ENCODE data around the gene BAD.

DNA sequence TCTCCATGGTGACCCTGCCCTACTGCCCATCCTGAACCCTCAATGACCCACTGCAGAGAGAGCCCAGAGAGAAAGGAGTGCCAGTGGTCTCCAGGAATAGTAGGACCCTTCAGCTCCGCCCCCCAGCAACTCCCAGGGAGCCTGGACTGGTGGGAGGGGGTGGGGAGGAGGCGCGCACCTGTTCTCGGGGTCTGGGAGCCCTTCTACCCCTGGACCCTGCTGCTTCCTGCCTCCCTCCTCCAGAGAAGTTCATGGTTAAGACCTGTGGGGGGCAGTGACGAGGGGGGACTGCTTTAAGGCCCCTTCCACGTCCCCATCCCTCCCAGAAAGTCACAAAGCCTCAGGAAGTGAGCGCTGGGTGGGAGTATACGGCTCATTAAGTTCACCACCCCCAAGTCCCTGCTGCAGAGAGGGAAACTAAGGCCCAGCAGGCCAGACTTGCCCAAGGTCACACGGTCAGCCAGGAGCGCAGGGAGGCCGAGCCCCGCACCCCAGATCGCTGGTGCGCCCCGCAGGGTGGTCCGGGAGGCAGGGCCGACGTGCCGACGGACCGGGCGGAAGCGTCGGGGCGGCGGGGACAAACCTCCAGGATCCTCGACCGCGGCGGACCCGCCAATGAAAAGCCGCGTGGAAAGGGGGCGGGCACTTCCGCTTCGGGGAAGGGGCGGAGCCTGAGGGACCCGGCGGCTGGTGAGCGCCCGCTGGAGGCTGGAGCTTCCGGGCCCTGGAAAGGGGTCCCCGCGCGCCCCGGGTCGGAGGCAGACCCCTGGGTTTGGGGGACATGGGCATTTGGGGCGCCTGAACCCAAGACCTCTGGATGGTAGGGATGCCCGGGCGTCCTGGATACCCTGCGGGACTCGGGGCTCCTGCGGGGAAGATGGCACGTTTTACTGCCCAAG lies 58.6 kb downstream of the BAD start, which contains the start of the genes NUDT22 and TRPT1:
- TF ChIP-seq, protein P1, sequence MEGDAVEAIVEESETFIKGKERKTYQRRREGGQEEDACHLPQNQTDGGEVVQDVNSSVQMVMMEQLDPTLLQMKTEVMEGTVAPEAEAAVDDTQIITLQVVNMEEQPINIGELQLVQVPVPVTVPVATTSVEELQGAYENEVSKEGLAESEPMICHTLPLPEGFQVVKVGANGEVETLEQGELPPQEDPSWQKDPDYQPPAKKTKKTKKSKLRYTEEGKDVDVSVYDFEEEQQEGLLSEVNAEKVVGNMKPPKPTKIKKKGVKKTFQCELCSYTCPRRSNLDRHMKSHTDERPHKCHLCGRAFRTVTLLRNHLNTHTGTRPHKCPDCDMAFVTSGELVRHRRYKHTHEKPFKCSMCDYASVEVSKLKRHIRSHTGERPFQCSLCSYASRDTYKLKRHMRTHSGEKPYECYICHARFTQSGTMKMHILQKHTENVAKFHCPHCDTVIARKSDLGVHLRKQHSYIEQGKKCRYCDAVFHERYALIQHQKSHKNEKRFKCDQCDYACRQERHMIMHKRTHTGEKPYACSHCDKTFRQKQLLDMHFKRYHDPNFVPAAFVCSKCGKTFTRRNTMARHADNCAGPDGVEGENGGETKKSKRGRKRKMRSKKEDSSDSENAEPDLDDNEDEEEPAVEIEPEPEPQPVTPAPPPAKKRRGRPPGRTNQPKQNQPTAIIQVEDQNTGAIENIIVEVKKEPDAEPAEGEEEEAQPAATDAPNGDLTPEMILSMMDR (IDR thresholded peaks at IDR 0.05; ENCODE audit: low read depth, low read length, missing input control), result peak; percentile 18
- TF ChIP-seq GABPA (IDR thresholded peaks at IDR 0.05 in 1 of 2, conservative IDR thresholded peaks at IDR 0.05 in 1 of 2), result peak in 1 of 2 donors; percentile 88
- TF ChIP-seq, protein P2, sequence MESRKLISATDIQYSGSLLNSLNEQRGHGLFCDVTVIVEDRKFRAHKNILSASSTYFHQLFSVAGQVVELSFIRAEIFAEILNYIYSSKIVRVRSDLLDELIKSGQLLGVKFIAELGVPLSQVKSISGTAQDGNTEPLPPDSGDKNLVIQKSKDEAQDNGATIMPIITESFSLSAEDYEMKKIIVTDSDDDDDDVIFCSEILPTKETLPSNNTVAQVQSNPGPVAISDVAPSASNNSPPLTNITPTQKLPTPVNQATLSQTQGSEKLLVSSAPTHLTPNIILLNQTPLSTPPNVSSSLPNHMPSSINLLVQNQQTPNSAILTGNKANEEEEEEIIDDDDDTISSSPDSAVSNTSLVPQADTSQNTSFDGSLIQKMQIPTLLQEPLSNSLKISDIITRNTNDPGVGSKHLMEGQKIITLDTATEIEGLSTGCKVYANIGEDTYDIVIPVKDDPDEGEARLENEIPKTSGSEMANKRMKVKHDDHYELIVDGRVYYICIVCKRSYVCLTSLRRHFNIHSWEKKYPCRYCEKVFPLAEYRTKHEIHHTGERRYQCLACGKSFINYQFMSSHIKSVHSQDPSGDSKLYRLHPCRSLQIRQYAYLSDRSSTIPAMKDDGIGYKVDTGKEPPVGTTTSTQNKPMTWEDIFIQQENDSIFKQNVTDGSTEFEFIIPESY (IDR thresholded peaks at IDR 0.05), result no peak
- TF ChIP-seq EGR1 (IDR thresholded peaks at IDR 0.05; ENCODE audit: low read depth in 2 of 2), result no peak
- peak in 1 of 2 donors; percentile 23 for TF ChIP-seq RAD21 (IDR thresholded peaks at IDR 0.05)
- TF ChIP-seq, protein P3, sequence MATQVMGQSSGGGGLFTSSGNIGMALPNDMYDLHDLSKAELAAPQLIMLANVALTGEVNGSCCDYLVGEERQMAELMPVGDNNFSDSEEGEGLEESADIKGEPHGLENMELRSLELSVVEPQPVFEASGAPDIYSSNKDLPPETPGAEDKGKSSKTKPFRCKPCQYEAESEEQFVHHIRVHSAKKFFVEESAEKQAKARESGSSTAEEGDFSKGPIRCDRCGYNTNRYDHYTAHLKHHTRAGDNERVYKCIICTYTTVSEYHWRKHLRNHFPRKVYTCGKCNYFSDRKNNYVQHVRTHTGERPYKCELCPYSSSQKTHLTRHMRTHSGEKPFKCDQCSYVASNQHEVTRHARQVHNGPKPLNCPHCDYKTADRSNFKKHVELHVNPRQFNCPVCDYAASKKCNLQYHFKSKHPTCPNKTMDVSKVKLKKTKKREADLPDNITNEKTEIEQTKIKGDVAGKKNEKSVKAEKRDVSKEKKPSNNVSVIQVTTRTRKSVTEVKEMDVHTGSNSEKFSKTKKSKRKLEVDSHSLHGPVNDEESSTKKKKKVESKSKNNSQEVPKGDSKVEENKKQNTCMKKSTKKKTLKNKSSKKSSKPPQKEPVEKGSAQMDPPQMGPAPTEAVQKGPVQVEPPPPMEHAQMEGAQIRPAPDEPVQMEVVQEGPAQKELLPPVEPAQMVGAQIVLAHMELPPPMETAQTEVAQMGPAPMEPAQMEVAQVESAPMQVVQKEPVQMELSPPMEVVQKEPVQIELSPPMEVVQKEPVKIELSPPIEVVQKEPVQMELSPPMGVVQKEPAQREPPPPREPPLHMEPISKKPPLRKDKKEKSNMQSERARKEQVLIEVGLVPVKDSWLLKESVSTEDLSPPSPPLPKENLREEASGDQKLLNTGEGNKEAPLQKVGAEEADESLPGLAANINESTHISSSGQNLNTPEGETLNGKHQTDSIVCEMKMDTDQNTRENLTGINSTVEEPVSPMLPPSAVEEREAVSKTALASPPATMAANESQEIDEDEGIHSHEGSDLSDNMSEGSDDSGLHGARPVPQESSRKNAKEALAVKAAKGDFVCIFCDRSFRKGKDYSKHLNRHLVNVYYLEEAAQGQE (IDR thresholded peaks at IDR 0.05), result peak; percentile 68
- TF ChIP-seq HNF4A (conservative IDR thresholded peaks at IDR 0.05), result no peak
